Thoracic aorta (tissue), 2 donors: ENCODE data around the gene SPOCK3. TPM values are rescaled to one million over a fixed set of nuclear protein-coding genes. Genes with fewer than 3 reads are reported as not detected.

ENCODE experiments used
- ATAC-seq: fragments of 150-250 bp; one replicate; pipeline ENCODE4 v1.8.0; 2017; ENCODE audit warnings: low read depth; ENCODE audit not compliant: insufficient number of reproducible peaks, low FRiP score
- DNase-seq: peaks from one replicate; pipeline ENCODE4 v3.0.0-alpha.2; 2020; ENCODE audit warnings: low spot score
- H3K27ac ChIP-seq, 2 donors: fragments of 200-600 bp; sonication (generic); 1 replicate in 1 of 2; 2 replicates in 1 of 2; pipeline ENCODE4 v1.5.1; 2016; ENCODE audit warnings: mild to moderate bottlenecking in 2 of 2, moderate library complexity in 2 of 2
- H3K27me3 ChIP-seq: fragments of 200-600 bp; sonication (generic); replicated peaks from 2 replicates; pipeline ENCODE4 v1.6.0; 2016; ENCODE audit warnings: mild to moderate bottlenecking; ENCODE audit not compliant: insufficient read depth
- H3K36me3 ChIP-seq: fragments of 200-600 bp; sonication (generic); one replicate; pipeline ENCODE4 v1.5.1; 2016
- H3K4me1 ChIP-seq, 2 donors: fragments of 200-600 bp; sonication (generic); 1 replicate in 1 of 2; 2 replicates in 1 of 2; pipeline versions ENCODE4 v1.5.1 to v1.6.0; 2016; ENCODE audit warnings: low read depth in 2 of 2, mild to moderate bottlenecking in 1 of 2; ENCODE audit not compliant: control insufficient read depth in 1 of 2
- H3K4me3 ChIP-seq: fragments of 200-600 bp; sonication (generic); 2 replicates; pipeline ENCODE4 v1.5.1; 2016; ENCODE audit warnings: mild to moderate bottlenecking
- H3K9me3 ChIP-seq: fragments of 200-600 bp; sonication (generic); 2 replicates; pipeline ENCODE4 v1.5.1; 2016
- CTCF ChIP-seq: fragments of 200-600 bp; sonication (generic); IDR thresholded peaks from one replicate; pipeline ENCODE4 v1.5.1; 2019; ENCODE audit warnings: antibody characterized with exemption
- total RNA-seq, 2 donors: library from RNA; depleted of rRNA; stranded (reverse); fragments of >200 nt; gene quantifications; one replicate each; pipeline versions ENCODE4 v1.1.0 to v1.2.3, GENCODE V29; 2016

The SPOCK3 gene
- total RNA-seq, 2 donors from 2014 or later = not detected

GRCh38 chr4:167034983-167035382, 199.3 kb downstream of the SPOCK3 start:
- no peaks in the 10 kb centered on the region for H3K9me3 ChIP-seq
- no peak overlapping the region for H3K4me3 ChIP-seq
- H3K4me1 ChIP-seq = peaks cover 0 to 4% of the 10 kb centered on the region in 2 donors
- ATAC-seq (no peak), DNase-seq (no peak)
- TF ChIP-seq CTCF = no peak
- H3K36me3 ChIP-seq = no peaks in the 10 kb centered on the region
- no peaks in the 10 kb centered on the region for H3K27me3 ChIP-seq
- no peak overlapping the region for H3K27ac ChIP-seq

GRCh38 chr4:167032871-167033270, 201.4 kb downstream of the SPOCK3 start:
- peaks cover 0 to 4% of the 10 kb centered on the region in 2 donors for H3K4me1 ChIP-seq
- no peak for TF ChIP-seq CTCF
- H3K4me3 ChIP-seq = no peak overlapping the region
- DNase-seq (no peak), ATAC-seq (no peak)
- H3K9me3 ChIP-seq = no peaks in the 10 kb centered on the region
- no peaks in the 10 kb centered on the region for H3K36me3 ChIP-seq
- no peak overlapping the region for H3K27ac ChIP-seq
- H3K27me3 ChIP-seq = no peaks in the 10 kb centered on the region

- TF ChIP-seq CTCF = no peak
- no peak overlapping the region for H3K27ac ChIP-seq
Observed at GRCh38 chr4:167031534-167032156, 202.6 kb downstream of the SPOCK3 start.

GRCh38 chr4:167028976-167029375, 205.3 kb downstream of the SPOCK3 start:
- DNase-seq = no peak
- no peak overlapping the region for H3K27ac ChIP-seq

More at GRCh38 chr4:167031534-167032156, 202.6 kb downstream of the SPOCK3 start:
- Histone ChIP-seq H3K36me3 (no peaks in the 10 kb centered on the region), H3K4me3 (no peak overlapping the region), H3K4me1 (peaks cover 0 to 4% of the 10 kb centered on the region in 2 donors), H3K9me3 (no peaks in the 10 kb centered on the region), H3K27me3 (no peaks in the 10 kb centered on the region)
- DNase-seq (no peak), ATAC-seq (no peak)

GRCh38 chr4:167025670-167026069, 208.6 kb downstream of the SPOCK3 start:
- DNase-seq (no peak), ATAC-seq (no peak)
- TF ChIP-seq CTCF = no peak
- Histone ChIP-seq H3K27me3 (no peaks in the 10 kb centered on the region), H3K36me3 (no peaks in the 10 kb centered on the region), H3K4me3 (no peak overlapping the region), H3K4me1 (no peaks in the 10 kb centered on the region), H3K27ac (no peak overlapping the region), H3K9me3 (no peaks in the 10 kb centered on the region)

More at GRCh38 chr4:167028976-167029375, 205.3 kb downstream of the SPOCK3 start:
- no peak for ATAC-seq
- no peak for TF ChIP-seq CTCF
- no peaks in the 10 kb centered on the region for H3K27me3 ChIP-seq
- H3K4me1 ChIP-seq = peaks cover 0 to 4% of the 10 kb centered on the region in 2 donors
- H3K36me3 ChIP-seq = no peaks in the 10 kb centered on the region
- no peak overlapping the region for H3K4me3 ChIP-seq
- H3K9me3 ChIP-seq = no peaks in the 10 kb centered on the region
